HG03097 (cell line): Measurements from ENCODE around the gene NFIB.

ENCODE experiments used
- ATAC-seq: cut with Tn5 transposase; IDR thresholded peaks from one replicate; pipeline ENCODE4 v1.9.1; 2021; ENCODE audit not compliant: unreplicated experiment, low FRiP score

NFIB gene

GRCh38 chr9:14131356-14132088, 182.4 kb downstream of the NFIB start:
- no peak for ATAC-seq

DNA sequence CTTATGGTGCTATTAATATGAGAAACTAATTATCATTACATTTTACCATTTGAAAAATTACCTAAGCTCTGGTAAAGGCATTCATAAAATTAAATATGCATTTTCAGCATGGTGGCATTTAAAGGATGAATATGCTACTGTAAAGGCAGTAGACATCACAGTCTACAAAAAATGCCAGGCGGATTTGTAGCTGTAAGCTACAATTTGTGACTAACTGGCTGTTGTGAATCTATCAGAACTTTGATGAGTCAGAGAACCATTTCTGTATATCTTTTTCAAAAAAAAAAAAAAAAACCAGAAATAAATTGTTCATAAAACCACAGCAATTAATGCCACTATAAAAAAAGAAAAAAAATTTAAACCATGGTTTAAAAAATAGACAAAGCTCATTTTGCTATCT, 186.3 kb downstream of the NFIB start:
- ATAC-seq = no peak

- ATAC-seq = no peak
Observed at GRCh38 chr9:14119694-14120514, 194.0 kb downstream of the NFIB start.

- no peak for ATAC-seq
Observed at GRCh38 chr9:14112226-14112625, 201.7 kb downstream of the NFIB start.

DNA sequence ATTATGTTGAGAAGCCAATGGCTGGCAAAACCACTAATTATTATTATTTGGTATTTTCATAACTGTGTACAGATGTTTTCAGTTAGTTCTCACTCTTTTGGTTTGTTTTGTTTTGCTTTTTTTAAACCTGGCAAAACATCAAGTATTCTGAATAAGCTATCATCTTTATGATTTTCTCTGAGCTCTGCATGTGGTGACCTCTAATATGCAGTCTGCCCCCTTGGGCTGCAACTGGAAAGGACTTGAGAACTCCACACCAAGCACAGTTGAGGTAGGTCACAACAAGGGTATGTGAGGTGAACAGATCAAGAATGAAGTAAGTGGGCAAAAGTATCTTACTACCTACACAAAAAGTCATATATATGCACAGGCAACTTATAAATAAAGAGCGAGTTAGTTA, 202.2 kb downstream of the NFIB start:
- no peak for ATAC-seq

DNA sequence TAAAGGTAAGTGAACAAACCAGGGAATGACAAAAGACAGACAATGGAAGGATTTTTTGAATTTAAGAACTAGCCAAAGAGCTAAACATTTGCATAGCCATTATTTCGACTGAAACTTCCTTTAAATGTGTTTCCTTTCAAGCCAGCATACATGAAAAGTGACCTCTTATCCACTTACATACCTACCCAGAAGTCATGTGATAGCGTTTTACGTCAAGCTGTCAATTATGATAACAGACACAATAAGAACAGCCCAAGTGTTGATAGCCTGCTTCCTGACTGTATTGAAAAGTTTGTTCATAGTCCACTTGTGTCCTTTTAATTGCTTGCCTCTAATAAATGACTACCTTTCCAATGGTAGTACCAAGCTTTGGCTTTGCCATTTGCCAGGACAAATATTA, 206.0 kb downstream of the NFIB start:
- ATAC-seq = no peak

GRCh38 chr9:14107495-14107894, 206.4 kb downstream of the NFIB start:
- ATAC-seq = no peak

DNA sequence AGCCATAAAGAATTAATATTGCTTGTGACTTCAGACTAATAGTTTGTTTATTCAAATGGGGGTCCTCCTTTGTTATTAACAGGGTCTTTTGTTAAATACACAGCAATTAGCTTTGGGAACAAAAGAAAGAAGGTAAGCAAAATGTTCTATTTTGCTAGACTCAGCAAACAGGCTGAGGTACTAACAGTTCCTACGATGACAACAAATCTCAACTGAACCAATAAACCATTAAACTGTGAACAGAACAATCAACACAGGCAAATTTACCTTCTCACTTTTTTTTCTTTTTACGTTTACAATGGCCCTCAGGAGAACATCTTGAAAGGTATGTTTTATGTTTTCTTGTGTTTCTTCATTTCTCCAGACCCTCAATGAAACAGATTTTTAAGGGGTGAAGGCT, 207.2 kb downstream of the NFIB start:
- ATAC-seq = no peak

DNA sequence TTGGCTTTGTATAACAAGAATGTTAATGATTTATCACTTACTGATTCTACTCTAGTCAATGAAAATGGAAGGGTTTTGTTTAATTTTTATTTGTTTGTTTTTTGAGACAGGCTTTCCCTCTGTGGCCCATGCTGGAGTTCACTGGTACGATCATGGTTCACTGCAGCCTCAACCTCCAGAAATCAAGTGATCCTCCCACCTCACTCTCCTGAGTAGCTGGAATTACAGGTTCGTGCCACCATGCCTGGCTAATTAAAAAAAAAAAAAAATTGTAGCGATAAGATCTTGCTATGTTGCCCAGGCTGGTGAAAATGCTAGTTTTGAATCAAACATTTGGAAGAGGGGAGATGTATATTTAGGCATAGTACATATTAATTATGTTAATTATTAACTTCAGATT, 209.4 kb downstream of the NFIB start:
- ATAC-seq = no peak

DNA sequence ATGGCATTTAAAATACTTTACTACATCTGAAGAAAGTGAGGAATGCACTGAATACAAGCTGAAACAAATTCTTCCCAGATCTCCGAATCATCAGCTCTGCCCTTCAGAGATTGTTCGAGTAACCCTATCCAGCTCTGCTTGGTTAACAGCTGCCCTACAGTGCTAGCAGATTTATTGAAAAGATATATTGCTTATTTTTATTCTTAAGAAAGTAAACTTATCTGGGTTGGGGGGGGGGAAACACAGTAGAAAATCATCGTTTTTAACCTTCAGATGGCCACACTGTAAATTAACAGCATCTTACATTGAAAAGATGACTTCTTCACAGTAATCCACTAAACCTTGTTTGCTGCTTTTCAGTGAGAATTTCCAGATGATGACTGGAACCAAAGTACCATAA, 210.8 kb downstream of the NFIB start:
- ATAC-seq = no peak

DNA sequence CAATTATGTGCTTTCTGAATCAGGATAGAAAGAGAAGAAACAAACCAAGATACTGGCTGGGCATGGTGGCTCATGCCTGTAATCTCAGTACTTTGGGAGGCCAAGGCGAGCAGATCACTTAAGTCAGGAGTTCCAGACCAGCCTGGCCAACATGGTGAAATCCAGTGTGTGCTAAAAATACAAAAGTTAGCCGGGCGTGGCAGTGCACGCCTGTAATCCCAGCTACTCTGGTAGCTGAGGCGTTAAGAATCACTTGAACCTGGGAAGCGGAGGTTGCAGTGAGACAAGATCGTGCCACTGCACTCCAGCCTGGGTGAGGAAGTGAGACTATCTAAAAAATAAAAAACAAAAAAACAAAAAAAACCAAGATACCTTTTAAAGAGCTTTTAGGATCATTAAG, 214.2 kb downstream of the NFIB start:
- ATAC-seq = no peak

- no peak for ATAC-seq
Observed at GRCh38 chr9:14098486-14099180, 215.3 kb downstream of the NFIB start.

- ATAC-seq = no peak
Observed at GRCh38 chr9:14097666-14098415, 216.1 kb downstream of the NFIB start.

- no peak for ATAC-seq
Observed at GRCh38 chr9:14097215-14097614, 216.7 kb downstream of the NFIB start.

DNA sequence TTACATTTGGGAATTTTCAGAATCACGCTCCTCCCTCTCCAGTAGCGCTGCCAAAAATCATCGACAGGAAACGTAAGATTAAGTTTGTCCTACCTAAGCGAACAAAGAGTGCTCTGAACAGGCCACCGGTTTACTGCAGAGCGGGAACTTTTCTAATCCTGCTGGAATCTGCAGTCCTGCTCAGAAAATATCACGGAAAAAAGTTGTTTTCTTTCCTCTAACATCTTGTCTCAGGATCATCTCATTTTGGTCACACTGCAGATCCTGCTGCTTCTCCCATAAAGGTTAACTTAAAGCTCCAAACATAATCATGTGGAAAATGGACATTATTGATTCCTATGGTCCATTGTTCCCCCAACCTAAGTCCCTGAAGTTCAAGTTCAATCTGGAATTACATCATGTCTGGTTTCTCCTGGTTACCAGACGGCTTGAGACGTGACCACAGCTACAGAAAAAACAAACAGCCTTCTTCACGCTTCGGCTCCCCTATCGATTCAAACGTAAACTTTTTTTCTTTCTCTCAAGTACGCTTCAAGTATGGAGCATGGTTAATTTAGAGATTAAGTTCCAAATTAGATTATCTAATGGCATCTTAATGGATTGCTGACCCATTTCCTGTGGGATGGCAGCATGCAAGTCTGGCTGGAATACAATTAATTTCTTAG, 217.6 kb downstream of the NFIB start:
- ATAC-seq = no peak

DNA sequence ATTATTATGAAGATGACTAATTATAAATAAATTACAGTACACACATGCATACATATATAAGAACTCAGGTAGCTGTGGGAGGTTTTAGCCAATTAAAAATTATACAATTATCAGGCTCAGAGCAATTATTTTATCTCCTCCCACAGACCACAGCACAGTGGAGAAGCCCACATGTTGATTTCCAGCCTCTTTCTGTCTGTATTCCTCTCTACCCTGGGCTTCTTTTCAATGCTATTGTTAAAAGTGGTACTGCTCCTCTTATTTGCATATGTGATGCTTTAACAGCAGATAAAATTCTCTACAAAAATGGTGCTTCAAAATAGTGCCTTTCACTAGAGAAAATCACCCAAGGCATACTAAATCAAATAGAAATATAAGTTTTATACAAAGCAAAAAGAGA, 218.7 kb downstream of the NFIB start:
- ATAC-seq = no peak

DNA sequence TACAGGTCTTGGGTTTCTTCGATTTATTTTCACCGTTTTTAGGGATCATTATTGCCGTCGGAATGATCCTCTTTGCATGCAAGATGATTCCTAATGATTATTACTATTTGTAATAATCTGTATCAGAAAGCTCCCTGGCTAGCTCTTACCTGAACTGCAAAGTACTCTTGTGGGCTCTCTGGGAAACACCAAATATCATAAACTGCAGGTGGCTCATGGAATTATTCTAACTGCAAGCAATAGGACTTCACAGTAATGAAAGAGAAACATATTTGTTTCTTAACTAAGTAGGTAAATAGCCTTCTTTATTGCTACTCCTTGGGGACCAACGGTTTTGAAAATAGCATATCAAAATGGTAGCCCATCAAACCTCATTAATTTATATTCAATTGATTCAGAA, 219.4 kb downstream of the NFIB start:
- ATAC-seq = no peak

DNA sequence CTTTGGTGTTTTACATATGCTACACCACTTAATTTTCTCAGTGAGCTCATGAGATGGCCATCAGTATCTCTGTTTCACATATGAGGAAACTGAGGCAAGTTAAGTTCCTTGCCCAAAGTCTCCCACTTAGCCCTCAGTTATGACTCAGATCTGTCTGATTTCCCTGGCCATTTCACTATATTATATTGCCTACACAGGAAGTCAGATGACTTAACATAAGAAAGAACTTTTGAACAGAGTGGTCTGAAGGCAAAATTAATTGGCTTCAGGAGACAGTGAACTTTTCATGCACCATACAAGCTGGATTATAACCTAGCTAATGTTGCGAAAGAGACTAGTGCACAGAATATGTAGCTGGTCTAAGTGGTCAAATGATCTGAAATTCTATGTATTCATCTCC, 221.6 kb downstream of the NFIB start:
- ATAC-seq = no peak

DNA sequence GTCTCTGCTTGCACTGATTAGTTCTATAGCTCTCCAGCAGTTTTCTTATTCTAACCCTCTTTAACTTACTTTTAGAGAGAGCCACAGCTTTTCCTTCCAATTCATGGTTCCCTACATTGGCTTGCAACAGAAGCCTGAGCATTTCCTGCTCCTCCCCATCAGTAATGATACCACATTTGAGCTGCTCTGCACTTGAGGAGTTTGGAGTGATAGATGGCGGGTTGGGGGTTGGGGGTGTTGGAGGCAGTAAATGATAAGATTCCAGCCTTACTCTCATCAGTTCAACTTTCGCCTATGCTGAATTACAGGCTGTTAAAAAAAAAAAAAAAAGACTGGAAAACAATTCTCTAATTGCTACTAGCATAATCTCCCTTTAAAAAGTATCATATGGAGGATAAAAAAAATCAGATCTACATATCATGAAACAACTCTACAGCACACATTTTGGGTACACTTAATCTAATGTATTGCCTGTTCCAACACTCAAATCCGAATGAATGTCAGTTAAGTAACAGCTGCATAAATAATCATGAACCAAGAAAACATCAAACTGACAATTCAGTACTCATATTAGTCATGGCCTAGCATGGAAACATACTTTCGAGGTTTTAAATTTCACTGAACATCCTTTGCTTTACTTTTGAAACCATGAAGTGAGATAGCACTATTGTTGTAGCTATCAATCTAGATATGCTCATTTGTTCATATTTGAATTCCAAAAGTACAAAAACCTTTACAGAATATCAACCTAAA, 224.7 kb downstream of the NFIB start:
- no peak for ATAC-seq

DNA sequence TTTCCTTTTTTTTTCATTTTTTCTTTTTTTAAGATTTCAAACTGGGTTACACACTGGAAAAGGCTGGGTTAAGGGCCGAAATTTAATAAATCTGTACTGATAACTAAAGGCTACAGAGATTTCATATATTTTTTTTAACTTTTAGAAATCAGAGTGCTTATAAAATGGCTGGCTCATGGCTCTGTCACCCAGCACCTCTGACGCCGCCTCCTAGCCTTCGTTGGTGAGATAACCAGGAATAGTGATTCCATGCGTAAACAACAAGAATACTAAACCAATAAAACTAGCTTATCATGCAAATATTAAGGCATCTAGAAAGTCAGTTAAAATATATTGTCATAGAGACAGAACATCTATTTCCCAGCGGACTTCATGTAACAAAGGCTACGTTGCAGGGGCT, 226.4 kb downstream of the NFIB start:
- ATAC-seq = no peak
